GM12878 (cell line): ENCODE data around the gene POC1B. TPM values are rescaled to one million over a fixed set of nuclear protein-coding genes. Genes with fewer than 3 reads are reported as not detected.

Experiments used
- ATAC-seq: fragments of 200-7000 bp; cut with Tn5 transposase; 3 replicates; pipeline ENCODE4 v1.9.1; 2020; ENCODE audit warnings: mild to moderate bottlenecking, moderate library complexity
- BruUV-seq: library from RNA; stranded (reverse); fragments of 400-500 nt; replicated peaks from 2 replicates; lab custom pipeline; 2021; lab: Mats Ljungman, UMichigan
- CTCF ChIA-PET: fragments of 300-600 bp; sonication (Branson Sonifier 250); formaldehyde crosslinking; extraction: SDS; loops from one replicate; lab custom pipeline; 2021; ENCODE audit warnings: inconsistent platforms; lab: Yijun Ruan, JAX
- POLR2A ChIA-PET: fragments of 350-600 bp; formaldehyde crosslinking; extraction: SDS; loops from one replicate; lab custom pipeline; 2021; ENCODE audit warnings: inconsistent platforms; lab: Charles Lee
- RAD21 ChIA-PET: fragments of 300-600 bp; sonication (Branson Sonifier 250); formaldehyde crosslinking; loops from one replicate; lab custom pipeline; 2023; ENCODE audit warnings: antibody characterized with exemption; ENCODE audit not compliant: unreplicated experiment; lab: Charles Lee
- SMC1A ChIA-PET: fragments of 300-600 bp; sonication (Branson Sonifier 250); formaldehyde crosslinking; loops from one replicate; lab custom pipeline; 2023; ENCODE audit not compliant: unreplicated experiment, uncharacterized antibody; lab: Charles Lee
- DNase-seq: peaks from one replicate; pipeline ENCODE4 v3.0.0-alpha.2; 2011; ENCODE audit warnings: low read depth, low spot score
- FAIRE-seq: peaks from 3 replicates; lab custom pipeline; 2011; peaks lifted over from hg19 to GRCh38; lab: Jason Lieb, UNC
- H2AFZ ChIP-seq: 2 replicates; pipeline ENCODE4 v1.6.0; 2011; ENCODE audit warnings: low read depth, low read length, control low read depth; ENCODE audit not compliant: control insufficient read depth
- H3K27ac ChIP-seq: 2 replicates; pipeline ENCODE4 v1.5.1; 2011; ENCODE audit warnings: control low read depth; ENCODE audit not compliant: control insufficient read depth, insufficient read depth
- H3K27me3 ChIP-seq, 2 experiments: replicated peaks in 1 of 2; 2 replicates each; pipeline versions ENCODE4 v1.6.0 to v1.6.1; 2011; ENCODE audit warnings: low read length in 1 of 2; ENCODE audit not compliant: control insufficient read depth in 2 of 2, insufficient read depth in 2 of 2
- H3K36me3 ChIP-seq, 2 experiments: 2 replicates each; pipeline ENCODE4 v1.5.1; 2011; ENCODE audit warnings: low read length in 1 of 2; ENCODE audit not compliant: control insufficient read depth in 2 of 2, insufficient read depth in 2 of 2
- H3K4me1 ChIP-seq: 2 replicates; pipeline ENCODE4 v1.6.1; 2011; ENCODE audit warnings: mild to moderate bottlenecking, low read length, moderate library complexity, mixed read lengths; ENCODE audit not compliant: control insufficient read depth, insufficient read depth
- H3K4me2 ChIP-seq: 2 replicates; pipeline ENCODE4 v1.6.0; 2011; ENCODE audit warnings: control low read depth; ENCODE audit not compliant: control insufficient read depth, insufficient read depth
- H3K4me3 ChIP-seq: fragments of 200-600 bp; sonication (generic); 2 replicates; pipeline ENCODE4 v1.5.1; 2016
- H3K79me2 ChIP-seq: 2 replicates; pipeline ENCODE4 v1.6.0; 2011; ENCODE audit warnings: low read length; ENCODE audit not compliant: control insufficient read depth, insufficient read depth
- H3K9ac ChIP-seq: 2 replicates; pipeline ENCODE4 v1.8.0; 2011; ENCODE audit warnings: low read length, control low read depth, mixed read lengths; ENCODE audit not compliant: control insufficient read depth, insufficient read depth
- H3K9me3 ChIP-seq: replicated peaks from 3 replicates; pipeline ENCODE4 v1.5.1; 2011; ENCODE audit warnings: mild to moderate bottlenecking, low read length; ENCODE audit not compliant: control insufficient read depth, insufficient read depth
- H4K20me1 ChIP-seq: 2 replicates; pipeline ENCODE4 v1.6.0; 2011; ENCODE audit not compliant: control insufficient read depth, insufficient read depth
- CBFB ChIP-seq: IDR thresholded peaks from 2 replicates; pipeline ENCODE4 v1.6.1; 2016; ENCODE audit warnings: antibody characterized with exemption, low read depth
- CHD1 ChIP-seq: IDR thresholded peaks from 2 replicates; pipeline ENCODE4 v1.6.1; 2012; ENCODE audit warnings: low read depth, low read length, improper control_type of control experiment
- CTCF ChIP-seq, 3 experiments: IDR thresholded peaks in 2 of 3; conservative IDR thresholded peaks in 1 of 3; 2 replicates each; pipeline ENCODE4 v1.5.1; 2011; ENCODE audit warnings: low read depth in 3 of 3, low read length in 3 of 3, mild to moderate bottlenecking in 3 of 3, control low read depth in 2 of 3, moderate library complexity in 2 of 3, inconsistent platforms in 1 of 3, mixed read lengths in 1 of 3; ENCODE audit not compliant: control insufficient read depth in 2 of 3, insufficient read depth in 1 of 3; ENCODE audit errors: extremely low read depth in 1 of 3
- DPF2 ChIP-seq: fragments of 450-650 bp; IDR thresholded peaks from 2 replicates; pipeline ENCODE4 v1.6.1; 2017; ENCODE audit warnings: mild to moderate bottlenecking
- EGR1 ChIP-seq, 2 experiments: IDR thresholded peaks; 1 replicate in 1 of 2; 2 replicates in 1 of 2; pipeline ENCODE4 v1.6.1; 2011 to 2012; ENCODE audit warnings: low read depth in 2 of 2, low read length in 2 of 2, borderline replicate concordance in 1 of 2, mild to moderate bottlenecking in 1 of 2, moderate library complexity in 1 of 2
- GATAD2B ChIP-seq: fragments of 450-650 bp; conservative IDR thresholded peaks from 2 replicates; pipeline ENCODE4 v1.6.1; 2017; ENCODE audit warnings: low read depth, mild to moderate bottlenecking, moderate library complexity
- HDGF ChIP-seq: fragments of 450-650 bp; IDR thresholded peaks from 2 replicates; pipeline ENCODE4 v1.6.1; 2016; ENCODE audit warnings: antibody characterized with exemption
- MLLT1 ChIP-seq: fragments of 450-650 bp; IDR thresholded peaks from 2 replicates; pipeline ENCODE4 v1.6.1; 2016; ENCODE audit warnings: mild to moderate bottlenecking
- MXI1 ChIP-seq: fragments of 150-350 bp; IDR thresholded peaks from 2 replicates; pipeline ENCODE4 v1.6.1; 2011; ENCODE audit warnings: low read depth, mild to moderate bottlenecking, inconsistent platforms, low read length, improper control_type of control experiment
- NBN ChIP-seq: fragments of 450-650 bp; IDR thresholded peaks from 2 replicates; pipeline ENCODE4 v1.6.1; 2016
- NR2C2 ChIP-seq: IDR thresholded peaks from 2 replicates; pipeline ENCODE4 v1.6.1; 2011; ENCODE audit warnings: borderline replicate concordance, low read depth; ENCODE audit not compliant: control insufficient read depth, insufficient read length
- PAX8 ChIP-seq: fragments of 450-650 bp; IDR thresholded peaks from 2 replicates; pipeline ENCODE4 v1.6.1; 2017; ENCODE audit warnings: mild to moderate bottlenecking, moderate library complexity
- SMAD1 ChIP-seq: fragments of 450-650 bp; IDR thresholded peaks from 2 replicates; pipeline ENCODE4 v1.6.1; 2018; ENCODE audit warnings: mild to moderate bottlenecking, low read depth; ENCODE audit not compliant: partially characterized antibody
- SMC3 ChIP-seq: IDR thresholded peaks from 2 replicates; pipeline ENCODE4 v1.6.1; 2011; ENCODE audit warnings: low read length, improper control_type of control experiment, borderline replicate concordance
- SPI1 ChIP-seq: IDR thresholded peaks from 2 replicates; pipeline ENCODE4 v1.6.1; 2011; ENCODE audit warnings: low read depth, mild to moderate bottlenecking, low read length, moderate library complexity, borderline replicate concordance; ENCODE audit not compliant: insufficient read depth
- TAF1 ChIP-seq: IDR thresholded peaks from 2 replicates; pipeline ENCODE4 v1.6.1; 2011; ENCODE audit warnings: mild to moderate bottlenecking, low read depth, low read length, borderline replicate concordance
- YY1 ChIP-seq: IDR thresholded peaks from 2 replicates; pipeline ENCODE4 v1.6.1; 2011; ENCODE audit warnings: low read depth, mild to moderate bottlenecking, low read length
- WGBS: methylation state at CpG from one replicate; pipeline ENCODE4 v1.1.6; 2016; ENCODE audit warnings: low lambda C conversion rate; ENCODE audit not compliant: insufficient replicate concordance, insufficient coverage; ENCODE audit errors: missing lambda C conversion rate; 5-methylcytosine and 5-hydroxymethylcytosine counted together
- in situ Hi-C: fragments of 300-500 bp; cut with MboI; formaldehyde crosslinking; loops from 9 replicates; pipeline ENCODE4 v1.14.3; 2018; ENCODE audit warnings: mixed read lengths
- intact Hi-C: fragments of 100-400 bp; cut with micrococcal nuclease; formaldehyde crosslinking; loops from one replicate; pipeline ENCODE4 v1.14.2; 2022; ENCODE audit not compliant: unreplicated experiment
- polyA plus RNA-seq, 11 experiments: library from polyadenylated mRNA; depleted of rRNA in 4 of 11; unstranded in 6 of 11; stranded (reverse) in 5 of 11; fragments of >200 nt; fragmentation: Nextera tagmentation in 4 of 11; fragmentation: Illumina TruSeq in 1 of 11; extraction: Ambion mirVana in 4 of 11; extraction: Trizol in 1 of 11; gene quantifications; 1 replicate in 1 of 11; 2 replicates in 10 of 11; pipeline versions ENCODE4 v1.2.1 to v1.2.3, GENCODE V29; 2011 to 2016; ENCODE audit warnings: inconsistent platforms in 2 of 11, missing spikeins in 2 of 11, low read depth in 1 of 11
- total RNA-seq, 4 experiments: library from RNA; depleted of rRNA in 3 of 4; stranded (reverse); fragments of >200 nt in 3 of 4; fragmentation: Illumina TruSeq in 1 of 4; extraction: Trizol in 1 of 4; gene quantifications; 2 replicates each; pipeline versions ENCODE4 v1.2.1 to v1.2.3, GENCODE V29; 2013 to 2021

POC1B gene
- total and polyA plus RNA-seq, 10 of the 15 experiments (the other 5 are each of a cell fraction or from before 2014, with no cell fraction given): 4.4 to 17.8 (median 11.3) TPM

GRCh38 chr12:89524541-89525304, 1.1 kb downstream of the POC1B start, which contains the start of gene GALNT4:
Gene GALNT4, minus strand, starts transcription at chr12:89524796. Its CDS starts 247 bp downstream, at chr12:89524549.
- DNase-seq (peak; percentile 42), ATAC-seq (peak; percentile 86), FAIRE-seq (peak; percentile 83)
- ChIA-PET POLR2A (interaction anchor here (1.0 to 1.5 kb wide), 3 partner anchors 12 to 58 kb away, joined by 3 read pairs; no protein-coding TSS in a partner anchor), SMC1A (interaction anchor here (0.8 to 7.5 kb wide), 9 partner anchors 19 to 505 kb away, joined by 3 to 70 read pairs (median 4); no protein-coding TSS in a partner anchor), CTCF (interaction anchor here (1.0 to 11.4 kb wide), 7 partner anchors 10 to 63 kb away, joined by 3 to 176 read pairs (median 5); no protein-coding TSS in a partner anchor), RAD21 (interaction anchor here (0.8 to 2.6 kb wide), 4 partner anchors 53 to 507 kb away, joined by 3 to 11 read pairs (median 7); no protein-coding TSS in a partner anchor)
- Histone ChIP-seq H3K36me3 (no peaks in the 10 kb centered on the region), H3K4me1 (peaks cover 14% of the 10 kb centered on the region), H3K27ac (peak within 1 kb of the TSS; percentile 82), H3K79me2 (peaks cover 14% of the 10 kb centered on the region), H3K4me3 (peak within 1 kb of the TSS; percentile 96), H2AFZ (peak within 1 kb of the TSS; percentile 100), H3K4me2 (peak within 1 kb of the TSS; percentile 88), H3K9ac (peak within 1 kb of the TSS; percentile 71), H3K9me3 (no peaks in the 10 kb centered on the region), H4K20me1 (no peaks in the 10 kb centered on the region), H3K27me3 (no peaks in the 10 kb centered on the region)
- intact Hi-C loops: loop anchor here (2.0 to 10.0 kb wide), 4 partner anchors 170 to 1380 kb away; partner anchors contain the start of genes CEP290 and TMTC3
- BruUV-seq: TSS peak; percentile 62
- in situ Hi-C loops: loop anchor here (5.0 to 25.0 kb wide), 3 partner anchors 52 to 1387 kb away; partner anchors contain the start of genes CEP290 and TMTC3
- 3% methylated on average over 42 of the region's 43 CpGs for WGBS
- TF ChIP-seq YY1: 0 out of 2 replicates have a peak, but pooled peaks have one; percentile 6
- TF ChIP-seq CTCF (IDR thresholded peaks at IDR 0.05 in 2 of 3, conservative IDR thresholded peaks at IDR 0.05 in 1 of 3; ENCODE audit: control insufficient read depth in 2 of 3, extremely low read depth in 1 of 3, insufficient read depth in 1 of 3, low read depth in 3 of 3, low read length in 3 of 3): peak; percentile 55 to 75 (median 61)
- TF ChIP-seq SMC3: peak; percentile 58; the same call in 1 of the 2 replicates
- no peak for TF ChIP-seq SMAD1
- peak; percentile 85 for TF ChIP-seq HDGF
- TF ChIP-seq DPF2: peak; percentile 61; the same call in 1 of the 2 replicates
- TF ChIP-seq MXI1: peak; percentile 1; the same call in 1 of the 2 replicates
- TF ChIP-seq MLLT1: peak; percentile 53; the same call in 1 of the 2 replicates
- no peak for TF ChIP-seq CHD1
- 0 out of 2 replicates have a peak, but pooled peaks have one; percentile 13 for TF ChIP-seq GATAD2B
- no peak for TF ChIP-seq NR2C2
- 0 out of 2 replicates have a peak, but pooled peaks have one; percentile 15 for TF ChIP-seq CBFB
- 0 out of 3 replicates have a peak, but pooled peaks of 1 of the 2 experiments have one; percentile 21 for TF ChIP-seq EGR1 (IDR thresholded peaks at IDR 0.05; ENCODE audit: borderline replicate concordance in 1 of 2, low read depth in 2 of 2, low read length in 2 of 2)
- peak; percentile 36; the same call in 1 of the 2 replicates for TF ChIP-seq TAF1
- no peak for TF ChIP-seq PAX8
- TF ChIP-seq NBN: peak; percentile 65
- TF ChIP-seq SPI1: peak; percentile 7; the same call in 1 of the 2 replicates
